B cell (primary cell): ENCODE results near the gene NFYC. TPM values are rescaled to one million over a fixed set of nuclear protein-coding genes. Genes with fewer than 3 reads are reported as not detected.

Source experiments
- ATAC-seq: fragments of 200-7000 bp; cut with Tn5 transposase; one replicate; pipeline ENCODE4 v1.10.0; 2021; ENCODE audit warnings: low read depth, mild to moderate bottlenecking, moderate number of reproducible peaks, moderate library complexity
- CTCF ChIA-PET: fragments of 350-600 bp; sonication (Branson Sonifier 250); formaldehyde crosslinking; loops from one replicate; lab custom pipeline; 2021; ENCODE audit warnings: antibody characterized with exemption, inconsistent platforms; lab: Charles Lee
- POLR2A ChIA-PET: fragments of 350-600 bp; sonication (Branson Sonifier 250); formaldehyde crosslinking; loops from one replicate; lab custom pipeline; 2021; ENCODE audit warnings: antibody characterized with exemption; lab: Charles Lee
- DNase-seq: peaks from one replicate; pipeline ENCODE4 v3.0.0; 2013
- H2AFZ ChIP-seq: 2 replicates; pipeline ENCODE4 v1.6.1; 2012; ENCODE audit warnings: mild to moderate bottlenecking, low read depth, low read length; ENCODE audit not compliant: insufficient read depth, poor library complexity, severe bottlenecking
- H3K27ac ChIP-seq, 2 donors: 1 replicate in 1 of 2; 2 replicates in 1 of 2; pipeline ENCODE4 v1.5.1; 2012 to 2013; ENCODE audit warnings: low read length in 2 of 2, mild to moderate bottlenecking in 2 of 2, moderate library complexity in 1 of 2
- H3K27me3 ChIP-seq, 4 experiments: fragments of 200-600 bp in 1 of 4; sonication (generic) in 1 of 4; replicated peaks in 1 of 4; 1 replicate in 2 of 4; 2 replicates in 2 of 4; pipeline versions ENCODE4 v1.6.1 to v1.7.0; 2013 to 2016; ENCODE audit warnings: low read length in 3 of 4, mild to moderate bottlenecking in 2 of 4, mixed read lengths in 1 of 4, moderate library complexity in 1 of 4; ENCODE audit not compliant: insufficient read depth in 4 of 4, control insufficient read depth in 3 of 4; ENCODE audit errors: control extremely low read depth in 1 of 4
- H3K36me3 ChIP-seq, 2 experiments: replicated peaks in 1 of 2; 1 replicate in 1 of 2; 2 replicates in 1 of 2; pipeline versions ENCODE4 v1.6.1 to v1.7.1; 2013; ENCODE audit warnings: low read length in 1 of 2; ENCODE audit not compliant: insufficient read depth in 2 of 2, control insufficient read depth in 1 of 2; ENCODE audit errors: control extremely low read depth in 1 of 2, extremely low read depth in 1 of 2
- H3K4me1 ChIP-seq, 2 donors: fragments of 200-600 bp in 1 of 2; sonication (generic) in 1 of 2; 1 replicate in 1 of 2; 2 replicates in 1 of 2; pipeline versions ENCODE4 v1.5.1 to v1.6.1; 2013 to 2017; ENCODE audit warnings: low read length in 2 of 2; ENCODE audit not compliant: control insufficient read depth in 2 of 2, insufficient read depth in 2 of 2
- H3K4me2 ChIP-seq: replicated peaks from 2 replicates; pipeline ENCODE3; 2012; ENCODE audit warnings: mild to moderate bottlenecking, low read depth, low read length; ENCODE audit not compliant: poor library complexity, severe bottlenecking
- H3K4me3 ChIP-seq, 5 experiments: fragments of 200-600 bp in 1 of 5; sonication (generic) in 1 of 5; 1 replicate in 3 of 5; 2 replicates in 2 of 5; pipeline versions ENCODE4 v1.5.1 to v1.7.0; 2011 to 2016; ENCODE audit warnings: low read length in 4 of 5, mild to moderate bottlenecking in 4 of 5, low read depth in 2 of 5, control low read depth in 1 of 5, moderate library complexity in 1 of 5; ENCODE audit not compliant: insufficient read depth in 1 of 5; ENCODE audit errors: control extremely low read depth in 1 of 5, extremely low read depth in 1 of 5
- H3K79me2 ChIP-seq: fragments of 200-600 bp; sonication (generic); one replicate; pipeline ENCODE4 v1.6.0; 2016; ENCODE audit warnings: low read length; ENCODE audit not compliant: control insufficient read depth, insufficient read depth
- H3K9ac ChIP-seq: fragments of 200-600 bp; sonication (generic); 2 replicates; pipeline ENCODE4 v1.6.1; 2017; ENCODE audit warnings: mild to moderate bottlenecking, low read length, moderate library complexity
- H3K9me3 ChIP-seq, 3 donors: one replicate each; pipeline versions ENCODE4 v1.6.1 to v1.7.1; 2013; ENCODE audit warnings: low read length in 2 of 3; ENCODE audit not compliant: control insufficient read depth in 2 of 3, insufficient read depth in 1 of 3; ENCODE audit errors: control extremely low read depth in 1 of 3
- H4K20me1 ChIP-seq: 2 replicates; pipeline ENCODE4 v1.6.0; 2012; ENCODE audit warnings: mild to moderate bottlenecking, low read length; ENCODE audit not compliant: insufficient read depth, control insufficient read depth, poor library complexity, severe bottlenecking
- H3K27ac Mint-ChIP-seq: one replicate; pipeline ENCODE4 v1.8.0; 2021; ENCODE audit warnings: mixed read lengths
- H3K27me3 Mint-ChIP-seq: one replicate; pipeline ENCODE4 v1.8.0; 2021; ENCODE audit warnings: mixed read lengths
- H3K4me1 Mint-ChIP-seq: one replicate; pipeline ENCODE4 v1.8.0; 2021; ENCODE audit warnings: mixed read lengths
- H3K4me3 Mint-ChIP-seq: one replicate; pipeline ENCODE4 v1.8.0; 2021; ENCODE audit warnings: mixed read lengths
- H3K9me3 Mint-ChIP-seq: one replicate; pipeline ENCODE4 v1.8.0; 2022; ENCODE audit warnings: mixed read lengths; ENCODE audit not compliant: insufficient read depth
- EZH2 ChIP-seq: IDR thresholded peaks from 2 replicates; pipeline ENCODE4 v1.6.1; 2012; ENCODE audit warnings: borderline replicate concordance, low read depth, mild to moderate bottlenecking, moderate library complexity, low read length; ENCODE audit not compliant: insufficient read depth, poor library complexity, severe bottlenecking
- WGBS: methylation state at CpG from one replicate; pipeline ENCODE4 v1.1.5; 2013; ENCODE audit warnings: missing lambda C conversion rate; ENCODE audit not compliant: insufficient coverage; 5-methylcytosine and 5-hydroxymethylcytosine counted together
- intact Hi-C: fragments of 100-400 bp; cut with micrococcal nuclease; formaldehyde crosslinking; loops from one replicate; pipeline ENCODE4 v1.10.0; 2022
- polyA plus RNA-seq: library from polyadenylated mRNA; depleted of rRNA; stranded (reverse); fragments of >200 nt; gene quantifications from 2 replicates; pipeline ENCODE4 v1.2.3, GENCODE V29; 2012
- total RNA-seq, 2 donors: library from RNA; stranded (reverse); fragments of 120-200 nt in 1 of 2; gene quantifications; 1 replicate in 1 of 2; 2 replicates in 1 of 2; pipeline versions ENCODE4 v1.2.3 to v1.2.4, GENCODE V29; 2013 to 2022
- TF ChIP-seq, protein P1 (sequence below): fragments of 200-600 bp; IDR thresholded peaks from one replicate; pipeline ENCODE4 v1.8.0; 2022; ENCODE audit warnings: antibody characterized with exemption, mild to moderate bottlenecking

The NFYC gene
- total and polyA plus RNA-seq, 2 donors (not counting 1 experiment from before 2014, with no cell fraction given): 88.7 to 123 TPM

DNA sequence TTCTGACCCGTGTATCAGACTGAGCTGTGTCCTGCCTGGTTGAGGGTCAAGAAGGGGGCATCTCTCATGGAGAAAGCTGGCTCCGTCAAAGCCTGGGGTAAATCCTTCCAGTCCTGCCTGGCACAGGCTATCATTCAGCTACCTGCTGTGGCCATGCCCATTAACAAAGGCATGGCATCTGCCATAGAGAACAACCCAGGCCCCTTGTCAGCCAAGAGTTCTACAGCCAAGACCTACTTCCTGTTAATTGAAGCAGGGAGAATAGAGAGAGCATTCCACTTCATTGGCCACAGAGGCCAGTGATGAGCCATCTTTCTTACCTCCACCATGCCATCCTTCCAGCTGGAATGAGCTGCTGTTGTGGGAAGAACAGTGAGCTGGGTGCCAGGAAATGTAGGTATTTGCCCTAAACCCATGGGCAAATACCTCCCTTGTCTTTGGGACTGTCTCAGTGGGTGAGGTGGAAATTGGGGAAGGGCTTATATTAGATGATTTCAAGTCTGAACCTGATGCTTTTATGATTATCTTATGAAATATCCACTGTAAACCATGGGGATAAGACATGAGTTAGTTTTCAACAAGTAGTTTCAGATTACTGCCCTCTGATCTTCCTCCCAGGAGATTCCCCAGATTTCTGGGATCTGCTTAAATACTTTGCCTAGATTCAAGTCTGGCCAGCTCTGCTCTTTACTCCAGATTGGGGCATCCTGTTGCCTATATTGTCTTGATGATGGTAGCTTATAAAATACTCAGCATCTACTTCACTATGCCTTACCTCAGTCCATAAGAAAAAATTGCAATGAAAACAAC lies 80.8 kb downstream of the NFYC start:
- TF ChIP-seq, protein P1, sequence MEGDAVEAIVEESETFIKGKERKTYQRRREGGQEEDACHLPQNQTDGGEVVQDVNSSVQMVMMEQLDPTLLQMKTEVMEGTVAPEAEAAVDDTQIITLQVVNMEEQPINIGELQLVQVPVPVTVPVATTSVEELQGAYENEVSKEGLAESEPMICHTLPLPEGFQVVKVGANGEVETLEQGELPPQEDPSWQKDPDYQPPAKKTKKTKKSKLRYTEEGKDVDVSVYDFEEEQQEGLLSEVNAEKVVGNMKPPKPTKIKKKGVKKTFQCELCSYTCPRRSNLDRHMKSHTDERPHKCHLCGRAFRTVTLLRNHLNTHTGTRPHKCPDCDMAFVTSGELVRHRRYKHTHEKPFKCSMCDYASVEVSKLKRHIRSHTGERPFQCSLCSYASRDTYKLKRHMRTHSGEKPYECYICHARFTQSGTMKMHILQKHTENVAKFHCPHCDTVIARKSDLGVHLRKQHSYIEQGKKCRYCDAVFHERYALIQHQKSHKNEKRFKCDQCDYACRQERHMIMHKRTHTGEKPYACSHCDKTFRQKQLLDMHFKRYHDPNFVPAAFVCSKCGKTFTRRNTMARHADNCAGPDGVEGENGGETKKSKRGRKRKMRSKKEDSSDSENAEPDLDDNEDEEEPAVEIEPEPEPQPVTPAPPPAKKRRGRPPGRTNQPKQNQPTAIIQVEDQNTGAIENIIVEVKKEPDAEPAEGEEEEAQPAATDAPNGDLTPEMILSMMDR: no peak
- peaks cover 10% of the 10 kb centered on the region for H4K20me1 ChIP-seq
- peaks cover 1 to 54% of the 10 kb centered on the region in 2 experiments for H3K36me3 ChIP-seq
- Mint-ChIP-seq H3K27me3 (no peaks in the 10 kb centered on the region), H3K9me3 (no peaks in the 10 kb centered on the region), H3K4me3 (no peak overlapping the region), H3K27ac (peak overlapping the region; percentile 26), H3K4me1 (peaks cover 2% of the 10 kb centered on the region)
- ChIA-PET POLR2A (no interaction called here), CTCF (interaction anchor here (0.6 to 9.7 kb wide), 17 partner anchors 8 to 974 kb away, joined by 3 to 193 read pairs (median 4); partner anchors contain the start of genes CITED4, NFYC and RIMS3)
- H3K4me3 ChIP-seq: no peak overlapping the region
- H3K9me3 ChIP-seq: peaks cover 1 to 8% (median 2%) of the 10 kb centered on the region in 3 donors
- 100% methylated on average over 2 of the region's 2 CpGs for WGBS
- no peaks in the 10 kb centered on the region for H3K79me2 ChIP-seq
- no peak for ATAC-seq
- no peak overlapping the region for H3K9ac ChIP-seq
- no peak overlapping the region for H3K4me2 ChIP-seq
- H3K4me1 ChIP-seq: no peaks in the 10 kb centered on the region
- no peak overlapping the region for H3K27ac ChIP-seq
- no peak for DNase-seq
- no peaks in the 10 kb centered on the region for H3K27me3 ChIP-seq
- intact Hi-C loops: loop anchor here (5.0 kb wide), 1 partner anchor 160 kb away; no protein-coding TSS in a partner anchor
- no peak overlapping the region for H2AFZ ChIP-seq

- intact Hi-C loops: loop anchor here (1.0 to 5.0 kb wide), 2 partner anchors 76 to 162 kb away; no protein-coding TSS in a partner anchor
- no peaks in the 10 kb centered on the region for H3K4me1 ChIP-seq
- CTCF ChIA-PET: interaction anchor here (0.8 to 9.7 kb wide), 46 partner anchors 8 to 653 kb away, joined by 3 to 193 read pairs (median 5); partner anchors contain the start of genes CITED4, NFYC and RIMS3
- Mint-ChIP-seq H3K27ac (peak overlapping the region; percentile 65), H3K27me3 (no peaks in the 10 kb centered on the region), H3K9me3 (no peaks in the 10 kb centered on the region), H3K4me1 (peaks cover 2% of the 10 kb centered on the region), H3K4me3 (no peak overlapping the region)
- H3K4me2 ChIP-seq: no peak overlapping the region
- WGBS: 100% methylated on average over 4 of the region's 6 CpGs
- no peak overlapping the region for H3K27ac ChIP-seq
- H3K4me3 ChIP-seq: no peak overlapping the region
- no peaks in the 10 kb centered on the region for H3K27me3 ChIP-seq
- peaks cover 1 to 45% of the 10 kb centered on the region in 2 experiments for H3K36me3 ChIP-seq
- DNase-seq (no peak), ATAC-seq (no peak)
- H3K79me2 ChIP-seq: no peaks in the 10 kb centered on the region
- TF ChIP-seq, protein P1: no peak
- TF ChIP-seq EZH2: no peak
- peaks cover 10% of the 10 kb centered on the region for H4K20me1 ChIP-seq
- H3K9me3 ChIP-seq: peaks cover 1 to 8% (median 2%) of the 10 kb centered on the region in 3 donors
- H3K9ac ChIP-seq: no peak overlapping the region
- H2AFZ ChIP-seq: no peak overlapping the region
- POLR2A ChIA-PET: no interaction called here
Measured at GRCh38 chr1:40773748-40774265, 82.3 kb downstream of the NFYC start.
